SK-N-SH treated with all-trans-retinoic acid at 6 μM for 48 hours (cell line): Measurements from ENCODE around the gene SPOP.

Experiments used
- ARNTL ChIP-seq: fragments of 450-650 bp; formaldehyde crosslinking; IDR thresholded peaks from 2 replicates; pipeline ENCODE4 v1.5.0; 2020; ENCODE audit warnings: low read depth, mild to moderate bottlenecking, moderate library complexity, borderline replicate concordance
- CREB5 ChIP-seq: fragments of 250-450 bp; sonication (Bioruptor Pico); IDR thresholded peaks from 2 replicates; pipeline ENCODE4 v1.5.1; 2020; ENCODE audit warnings: low read depth, mild to moderate bottlenecking, moderate library complexity
- ISL1 ChIP-seq: fragments of 250-450 bp; sonication (Bioruptor Pico); IDR thresholded peaks from 2 replicates; pipeline ENCODE4 v2.1.2; 2022; ENCODE audit warnings: mild to moderate bottlenecking, moderate library complexity
- ZFP30 ChIP-seq: fragments of 450-650 bp; formaldehyde crosslinking; IDR thresholded peaks from 2 replicates; pipeline ENCODE4 v1.5.0; 2022; ENCODE audit warnings: mild to moderate bottlenecking, moderate library complexity
- TF ChIP-seq, protein P1 (sequence below): fragments of 250-450 bp; sonication (Bioruptor Pico); IDR thresholded peaks from 2 replicates; pipeline ENCODE4 v1.5.0; 2020; ENCODE audit warnings: mild to moderate bottlenecking, moderate library complexity

- TF ChIP-seq ISL1 (CRISPR knock-in tag) (no peak), CREB5 (CRISPR knock-in tag) (no peak), ARNTL (CRISPR knock-in tag) (no peak), ZFP30 (CRISPR knock-in tag) (no peak)
- TF ChIP-seq, protein P1, sequence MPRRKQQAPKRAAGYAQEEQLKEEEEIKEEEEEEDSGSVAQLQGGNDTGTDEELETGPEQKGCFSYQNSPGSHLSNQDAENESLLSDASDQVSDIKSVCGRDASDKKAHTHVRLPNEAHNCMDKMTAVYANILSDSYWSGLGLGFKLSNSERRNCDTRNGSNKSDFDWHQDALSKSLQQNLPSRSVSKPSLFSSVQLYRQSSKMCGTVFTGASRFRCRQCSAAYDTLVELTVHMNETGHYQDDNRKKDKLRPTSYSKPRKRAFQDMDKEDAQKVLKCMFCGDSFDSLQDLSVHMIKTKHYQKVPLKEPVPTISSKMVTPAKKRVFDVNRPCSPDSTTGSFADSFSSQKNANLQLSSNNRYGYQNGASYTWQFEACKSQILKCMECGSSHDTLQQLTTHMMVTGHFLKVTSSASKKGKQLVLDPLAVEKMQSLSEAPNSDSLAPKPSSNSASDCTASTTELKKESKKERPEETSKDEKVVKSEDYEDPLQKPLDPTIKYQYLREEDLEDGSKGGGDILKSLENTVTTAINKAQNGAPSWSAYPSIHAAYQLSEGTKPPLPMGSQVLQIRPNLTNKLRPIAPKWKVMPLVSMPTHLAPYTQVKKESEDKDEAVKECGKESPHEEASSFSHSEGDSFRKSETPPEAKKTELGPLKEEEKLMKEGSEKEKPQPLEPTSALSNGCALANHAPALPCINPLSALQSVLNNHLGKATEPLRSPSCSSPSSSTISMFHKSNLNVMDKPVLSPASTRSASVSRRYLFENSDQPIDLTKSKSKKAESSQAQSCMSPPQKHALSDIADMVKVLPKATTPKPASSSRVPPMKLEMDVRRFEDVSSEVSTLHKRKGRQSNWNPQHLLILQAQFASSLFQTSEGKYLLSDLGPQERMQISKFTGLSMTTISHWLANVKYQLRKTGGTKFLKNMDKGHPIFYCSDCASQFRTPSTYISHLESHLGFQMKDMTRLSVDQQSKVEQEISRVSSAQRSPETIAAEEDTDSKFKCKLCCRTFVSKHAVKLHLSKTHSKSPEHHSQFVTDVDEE (CRISPR knock-in tag) = no peak
These were observed 106.6 kb downstream of the SPOP start for GRCh38 chr17:49571283-49571682.
